DOHH2 (cell line): ENCODE measurements around the gene CSNK2A3.
"Not testable (repeated sequence)": the region's sequence is repeated elsewhere in the genome, so short reads cannot be mapped to it uniquely, and the experiment has no call there.

Experiments used
- H3F3A ChIP-seq: fragments of 200-600 bp; sonication (generic), shearing (Covaris generic); 2 replicates; pipeline ENCODE4 v1.6.0; 2016; ENCODE audit warnings: antibody characterized with exemption, mild to moderate bottlenecking; ENCODE audit not compliant: control insufficient read depth, insufficient read depth
- H3K27ac ChIP-seq: fragments of 200-600 bp; sonication (generic); 2 replicates; pipeline ENCODE4 v1.5.1; 2014; ENCODE audit warnings: low read depth, mild to moderate bottlenecking, low read length, moderate library complexity
- H3K27me3 ChIP-seq: fragments of 200-600 bp; sonication (generic); 2 replicates; pipeline ENCODE4 v1.6.1; 2014; ENCODE audit warnings: mild to moderate bottlenecking, low read length, mixed read lengths; ENCODE audit not compliant: control insufficient read depth
- H3K36me3 ChIP-seq: fragments of 200-600 bp; sonication (generic); 2 replicates; pipeline ENCODE4 v1.6.1; 2014; ENCODE audit warnings: mild to moderate bottlenecking, low read length, moderate library complexity, mixed read lengths; ENCODE audit not compliant: control insufficient read depth
- H3K4me1 ChIP-seq: fragments of 200-600 bp; sonication (generic); 2 replicates; pipeline ENCODE4 v1.6.1; 2014; ENCODE audit warnings: mild to moderate bottlenecking, low read length, mixed read lengths; ENCODE audit not compliant: control insufficient read depth
- H3K4me2 ChIP-seq: fragments of 200-600 bp; sonication (generic); 2 replicates; pipeline ENCODE4 v1.6.0; 2014; ENCODE audit warnings: mild to moderate bottlenecking, low read length, moderate library complexity
- H3K4me3 ChIP-seq: fragments of 200-600 bp; sonication (generic); 2 replicates; pipeline ENCODE4 v1.5.1; 2014; ENCODE audit warnings: mild to moderate bottlenecking, low read length, mixed read lengths
- H3K79me2 ChIP-seq: fragments of 200-600 bp; sonication (generic); 2 replicates; pipeline ENCODE4 v1.6.1; 2014; ENCODE audit warnings: mild to moderate bottlenecking, low read length, mixed read lengths; ENCODE audit not compliant: control insufficient read depth
- H3K9me2 ChIP-seq: fragments of 200-600 bp; sonication (generic); replicated peaks from 2 replicates; pipeline ENCODE4 v1.6.1; 2014; ENCODE audit warnings: mild to moderate bottlenecking, low read length, mixed read lengths; ENCODE audit not compliant: control insufficient read depth
- H3K9me3 ChIP-seq: fragments of 200-600 bp; sonication (generic); 2 replicates; pipeline ENCODE4 v1.6.1; 2014; ENCODE audit warnings: antibody characterized with exemption, low read length, mixed read lengths; ENCODE audit not compliant: control insufficient read depth, insufficient read depth
- H4K20me1 ChIP-seq: fragments of 200-600 bp; sonication (generic); 2 replicates; pipeline ENCODE4 v1.6.0; 2014; ENCODE audit warnings: low read depth, mild to moderate bottlenecking, antibody characterized with exemption, low read length, moderate library complexity; ENCODE audit not compliant: control insufficient read depth, insufficient read depth
- CTCF ChIP-seq: fragments of 200-600 bp; sonication (generic); IDR thresholded peaks from one replicate; pipeline ENCODE4 v1.5.1; 2014; ENCODE audit warnings: antibody characterized with exemption, mild to moderate bottlenecking, low read depth, low read length; ENCODE audit not compliant: poor library complexity, severe bottlenecking
- EZH2phosphoT487 ChIP-seq: fragments of 200-600 bp; sonication (generic); IDR thresholded peaks from 2 replicates; pipeline ENCODE4 v1.6.1; 2017; ENCODE audit warnings: borderline replicate concordance, mild to moderate bottlenecking, antibody characterized with exemption, low read length, moderate library complexity, mixed read lengths

CSNK2A3 gene

GRCh38 chr11:11363674-11364073, 10.6 kb upstream of the CSNK2A3 start:
- Histone ChIP-seq H3F3A (no peaks in the 10 kb centered on the region), H3K4me1 (no peaks in the 10 kb centered on the region), H3K9me2 (no peaks in the 10 kb centered on the region), H3K4me3 (no peak overlapping the region), H3K36me3 (no peaks in the 10 kb centered on the region), H3K4me2 (no peak overlapping the region), H3K27ac (no peak overlapping the region), H4K20me1 (no peaks in the 10 kb centered on the region), H3K9me3 (no peaks in the 10 kb centered on the region), H3K79me2 (no peaks in the 10 kb centered on the region), H3K27me3 (peaks cover 2% of the 10 kb centered on the region; the same call in 1 of the 2 replicates)
- TF ChIP-seq EZH2phosphoT487 = no peak
- TF ChIP-seq CTCF = no peak

GRCh38 chr11:11359611-11360010, 6.6 kb upstream of the CSNK2A3 start:
- no peaks in the 10 kb centered on the region for H3K9me2 ChIP-seq
- no peaks in the 10 kb centered on the region for H4K20me1 ChIP-seq
- no peaks in the 10 kb centered on the region for H3K4me1 ChIP-seq
- H3K27me3 ChIP-seq = peaks cover 2% of the 10 kb centered on the region; the same call in 1 of the 2 replicates
- H3K79me2 ChIP-seq = no peaks in the 10 kb centered on the region
- TF ChIP-seq CTCF (no peak), EZH2phosphoT487 (no peak)
- no peaks in the 10 kb centered on the region for H3K9me3 ChIP-seq
- H3K27ac ChIP-seq = no peak overlapping the region
- H3K4me3 ChIP-seq = no peak overlapping the region
- no peak overlapping the region for H3K4me2 ChIP-seq
- H3K36me3 ChIP-seq = no peaks in the 10 kb centered on the region
- H3F3A ChIP-seq = no peaks in the 10 kb centered on the region

- H3K79me2 ChIP-seq = no peaks in the 10 kb centered on the region
- no peaks in the 10 kb centered on the region for H3K4me1 ChIP-seq
- H3K9me2 ChIP-seq = no peaks in the 10 kb centered on the region
- H3K4me3 ChIP-seq = no peak overlapping the region
- no peak overlapping the region for H3K4me2 ChIP-seq
- no peak overlapping the region for H3K27ac ChIP-seq
- H3K9me3 ChIP-seq = no peaks in the 10 kb centered on the region
- H4K20me1 ChIP-seq = no peaks in the 10 kb centered on the region
- no peak for TF ChIP-seq EZH2phosphoT487
- TF ChIP-seq CTCF = no peak
- peaks cover 2% of the 10 kb centered on the region; the same call in 1 of the 2 replicates for H3K27me3 ChIP-seq
- no peaks in the 10 kb centered on the region for H3F3A ChIP-seq
- no peaks in the 10 kb centered on the region for H3K36me3 ChIP-seq
These were observed 3.8 kb upstream of the CSNK2A3 start for GRCh38 chr11:11356842-11357241.

DNA sequence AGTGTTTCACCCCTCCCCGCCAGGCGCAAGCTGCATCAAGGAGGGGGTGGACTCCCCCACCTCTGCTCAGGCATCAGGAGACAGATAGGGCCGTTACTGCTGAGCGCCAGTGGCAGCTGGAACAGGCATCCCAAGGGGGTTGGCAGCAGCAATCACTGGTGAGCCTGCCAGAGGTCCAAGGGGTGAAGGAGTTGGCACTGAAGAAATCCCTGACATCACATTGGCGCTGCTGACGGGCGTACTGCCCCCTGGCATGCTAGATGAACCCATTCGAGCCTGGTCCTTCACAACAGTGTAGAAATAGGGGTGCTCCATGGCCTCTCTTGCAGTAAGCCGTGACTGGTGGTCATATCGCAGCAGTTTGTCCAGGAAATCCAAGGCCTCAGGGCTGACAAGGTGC, 1.2 kb downstream of the CSNK2A3 start:
- not testable (repeated sequence) for H3K4me1 ChIP-seq, H3K4me3 ChIP-seq, H3K9me3 ChIP-seq, H3K79me2 ChIP-seq, H3K27me3 ChIP-seq, H3K36me3 ChIP-seq, H3F3A ChIP-seq, H3K9me2 ChIP-seq, H4K20me1 ChIP-seq, H3K27ac ChIP-seq, H3K4me2 ChIP-seq
